ENCODE data around the gene ADARB1. TPM values are rescaled to one million over a fixed set of nuclear protein-coding genes. Genes with fewer than 3 reads are reported as not detected.

Gene ADARB1
- total and polyA plus RNA-seq, 2 of the 4 experiments (the other 2 are of a cell fraction): 39.8 to 47.3 TPM

DNA sequence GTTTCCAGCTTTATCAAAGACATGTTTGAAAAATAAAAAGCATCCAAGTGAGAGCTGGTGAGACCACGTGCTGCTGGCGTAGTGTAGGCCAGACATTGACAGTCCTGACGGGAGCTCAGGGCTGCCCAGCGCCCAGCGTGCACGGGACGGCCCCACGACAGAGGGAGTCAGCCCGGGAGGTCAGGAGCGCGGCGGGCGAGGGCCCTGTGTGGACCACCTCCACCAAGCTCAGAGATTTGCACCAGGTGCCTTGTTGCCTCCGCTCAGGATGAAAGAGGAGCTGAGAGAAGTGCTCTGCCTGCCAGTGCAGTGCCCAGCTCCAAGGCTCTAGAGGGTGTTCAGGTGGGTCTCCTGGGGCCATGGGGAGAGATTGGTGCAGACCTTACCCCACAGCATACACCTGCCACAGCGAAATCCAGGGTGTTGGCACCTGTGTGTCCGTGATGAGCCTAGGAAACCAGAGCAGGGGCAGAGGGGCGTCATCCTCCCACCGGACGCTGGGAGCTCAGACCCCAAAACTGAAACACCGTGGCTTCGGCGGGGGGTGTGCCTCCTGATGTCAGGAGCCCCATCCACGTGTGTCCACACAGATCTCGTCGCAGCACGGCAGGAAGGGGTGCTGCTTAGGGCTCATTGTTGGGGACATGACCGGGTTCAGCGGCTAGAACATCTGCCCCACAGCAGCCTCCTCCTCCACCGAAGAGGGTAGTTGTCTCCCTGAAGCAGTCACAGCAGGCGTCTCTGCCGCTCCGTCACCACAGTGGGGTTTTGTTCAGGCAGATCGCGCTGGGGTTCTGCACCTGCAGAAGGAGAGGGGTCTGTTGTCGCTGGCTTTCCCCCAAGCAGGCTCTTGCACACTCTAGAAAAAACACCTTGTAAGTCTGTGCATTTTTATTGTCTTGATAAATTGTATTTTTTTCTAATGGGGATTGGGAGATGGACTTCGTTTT lies 149.1 kb downstream of the ADARB1 start:
- H3K18ac ChIP-seq (ENCODE audit: low read depth, low read length): no peak overlapping the region
- dilution Hi-C loops (cut with HindIII; ENCODE audit: low sequenced_read_pairs, unreplicated experiment): no loop called here
- no peak overlapping the region for H2BK120ac ChIP-seq (ENCODE audit: low read depth, low read length)
- no peak overlapping the region for H3K4ac ChIP-seq (ENCODE audit: low read depth, low read length)
- H4K91ac ChIP-seq (ENCODE audit: insufficient read depth, low read depth, low read length): no peak overlapping the region
- H3K56ac ChIP-seq (ENCODE audit: extremely low read depth, insufficient read depth, low read length): no peak overlapping the region
- ChIA-PET POLR2A (ENCODE audit: unreplicated experiment) (no interaction called here), CTCF (no interaction called here)
- peaks cover 49% of the 10 kb centered on the region for H3K36me3 ChIP-seq (ENCODE audit: control insufficient read depth, insufficient read depth, low read length)
- H3K79me1 ChIP-seq (ENCODE audit: low read depth in 1 of 2, low read length in 2 of 2): peaks cover 11 to 24% of the 10 kb centered on the region in 2 experiments
- no peak overlapping the region for H3K4me2 ChIP-seq (ENCODE audit: low read depth, low read length)
- H2AFZ ChIP-seq (replicated peaks; ENCODE audit: low read length, poor library complexity): no peak overlapping the region
- no peak overlapping the region for H2AK5ac ChIP-seq (ENCODE audit: low read depth, low read length)
- peaks cover 47% of the 10 kb centered on the region for H4K20me1 ChIP-seq (ENCODE audit: insufficient read depth, low read length)
- H4K5ac ChIP-seq (ENCODE audit: low read depth, low read length): no peak overlapping the region
- H3K27ac ChIP-seq (ENCODE audit: insufficient read depth, low read length): no peak overlapping the region
- H3K27me3 ChIP-seq (ENCODE audit: control insufficient read depth, insufficient read depth, low read length): no peaks in the 10 kb centered on the region
- in situ Hi-C loops (cut with MboI; ENCODE audit: low sequenced_read_pairs): no loop called here
- intact Hi-C loops (cut with micrococcal nuclease): no loop called here
- peaks cover 27% of the 10 kb centered on the region for H3K4me1 ChIP-seq (ENCODE audit: control insufficient read depth, insufficient read depth, low read length)
- H3K9me1 ChIP-seq (ENCODE audit: insufficient read depth, low read length): peaks cover 30% of the 10 kb centered on the region
- TF ChIP-seq RFX5 (IDR thresholded peaks at IDR 0.05; ENCODE audit: low read depth, low read length): no peak
- TF ChIP-seq BHLHE40 (IDR thresholded peaks at IDR 0.05; ENCODE audit: low read depth, low read length): no peak
- no peak for TF ChIP-seq ELK1 (IDR thresholded peaks at IDR 0.05; ENCODE audit: borderline replicate concordance, low read depth, low read length)
- TF ChIP-seq, protein P1, sequence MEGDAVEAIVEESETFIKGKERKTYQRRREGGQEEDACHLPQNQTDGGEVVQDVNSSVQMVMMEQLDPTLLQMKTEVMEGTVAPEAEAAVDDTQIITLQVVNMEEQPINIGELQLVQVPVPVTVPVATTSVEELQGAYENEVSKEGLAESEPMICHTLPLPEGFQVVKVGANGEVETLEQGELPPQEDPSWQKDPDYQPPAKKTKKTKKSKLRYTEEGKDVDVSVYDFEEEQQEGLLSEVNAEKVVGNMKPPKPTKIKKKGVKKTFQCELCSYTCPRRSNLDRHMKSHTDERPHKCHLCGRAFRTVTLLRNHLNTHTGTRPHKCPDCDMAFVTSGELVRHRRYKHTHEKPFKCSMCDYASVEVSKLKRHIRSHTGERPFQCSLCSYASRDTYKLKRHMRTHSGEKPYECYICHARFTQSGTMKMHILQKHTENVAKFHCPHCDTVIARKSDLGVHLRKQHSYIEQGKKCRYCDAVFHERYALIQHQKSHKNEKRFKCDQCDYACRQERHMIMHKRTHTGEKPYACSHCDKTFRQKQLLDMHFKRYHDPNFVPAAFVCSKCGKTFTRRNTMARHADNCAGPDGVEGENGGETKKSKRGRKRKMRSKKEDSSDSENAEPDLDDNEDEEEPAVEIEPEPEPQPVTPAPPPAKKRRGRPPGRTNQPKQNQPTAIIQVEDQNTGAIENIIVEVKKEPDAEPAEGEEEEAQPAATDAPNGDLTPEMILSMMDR (conservative IDR thresholded peaks at IDR 0.05; ENCODE audit: low read depth, low read length): no peak
- TF ChIP-seq NFE2L2 (IDR thresholded peaks at IDR 0.05; ENCODE audit: low read depth, low read length): no peak
- TF ChIP-seq MAFK (IDR thresholded peaks at IDR 0.05; ENCODE audit: low read depth, low read length): no peak
- no peak for TF ChIP-seq MXI1 (IDR thresholded peaks at IDR 0.05; ENCODE audit: borderline replicate concordance, low read depth, low read length)
- TF ChIP-seq SMC3 (IDR thresholded peaks at IDR 0.05; ENCODE audit: low read depth, low read length): no peak
- no peak for TF ChIP-seq CEBPB (IDR thresholded peaks at IDR 0.05; ENCODE audit: low read depth, low read length)
- TF ChIP-seq FOS (IDR thresholded peaks at IDR 0.05; ENCODE audit: low read depth, low read length): no peak
- no peak for TF ChIP-seq RAD21 (IDR thresholded peaks at IDR 0.05; ENCODE audit: low read length)
- no peaks in the 10 kb centered on the region for H3K9me3 ChIP-seq (ENCODE audit: control insufficient read depth, insufficient read depth, low read length)
- no peak overlapping the region for H2BK20ac ChIP-seq (ENCODE audit: low read depth, low read length)
- H2BK5ac ChIP-seq (ENCODE audit: low read depth, low read length, poor library complexity, severe bottlenecking): no peak overlapping the region
- H3K14ac ChIP-seq (replicated peaks; ENCODE audit: low read depth, low read length): no peak overlapping the region
- no peak for ATAC-seq (ENCODE audit: low read depth)
- no peak overlapping the region for H4K8ac ChIP-seq (ENCODE audit: low read depth in 2 of 2, low read length in 2 of 2)
- no peak overlapping the region for H3K4me3 ChIP-seq (ENCODE audit: insufficient read depth, low read depth, low read length)
- no peak overlapping the region for H3K23ac ChIP-seq (ENCODE audit: low read depth, low read length)
- no peak for DNase-seq
- 96% methylated on average over 12 of the region's 36 CpGs; no CpG with 5 or more reads in 1 of the 2 experiments for WGBS, 2 experiments (ENCODE audit: extremely low coverage in 2 of 2, insufficient read length in 1 of 2)
- H3K9ac ChIP-seq (ENCODE audit: low read depth, low read length): no peak overlapping the region
- no TSS peak for BruUV-seq (replicated peaks)
- no peak overlapping the region for H2AK9ac ChIP-seq (replicated peaks; ENCODE audit: low read depth, low read length, poor library complexity)
- H2BK15ac ChIP-seq (ENCODE audit: low read depth, low read length): no peak overlapping the region

All from IMR-90 (cell line).